PC-9 (cell line): Measurements from ENCODE around the gene PAM. TPM values are rescaled to one million over a fixed set of nuclear protein-coding genes. Genes with fewer than 3 reads are reported as not detected.

Source experiments
- BruUV-seq: library from RNA; stranded (reverse); fragments of 400-500 nt; replicated peaks from 2 replicates; lab custom pipeline; 2021; lab: Mats Ljungman, UMichigan
- CTCF ChIA-PET: fragments of 300-600 bp; sonication (Branson Sonifier 250); formaldehyde crosslinking; loops from one replicate; lab custom pipeline; 2022; ENCODE audit warnings: antibody characterized with exemption; lab: Charles Lee
- POLR2A ChIA-PET: fragments of 300-600 bp; sonication (Branson Sonifier 250); formaldehyde crosslinking; loops from one replicate; lab custom pipeline; 2022; ENCODE audit warnings: antibody characterized with exemption; ENCODE audit not compliant: unreplicated experiment; lab: Charles Lee
- DNase-seq, 2 experiments: peaks; one replicate each; pipeline versions ENCODE4 v3.0.0 to v3.0.0-alpha.2; 2015 to 2022; ENCODE audit warnings: mixed read lengths in 1 of 2
- H2AFZ ChIP-seq: fragments of 200-600 bp; sonication (generic); 2 replicates; pipeline ENCODE4 v1.8.1; 2017; ENCODE audit warnings: antibody characterized with exemption
- H3F3A ChIP-seq: fragments of 200-600 bp; sonication (generic); 2 replicates; pipeline ENCODE4 v1.8.1; 2017; ENCODE audit warnings: antibody characterized with exemption, mild to moderate bottlenecking, low read depth; ENCODE audit not compliant: insufficient read depth
- H3K27ac ChIP-seq: fragments of 200-600 bp; sonication (generic); 2 replicates; pipeline ENCODE4 v1.6.1; 2016; ENCODE audit warnings: mixed run types
- H3K27me3 ChIP-seq: fragments of 200-600 bp; sonication (generic); 2 replicates; pipeline ENCODE4 v1.6.1; 2016; ENCODE audit warnings: low read depth, mixed run types; ENCODE audit not compliant: insufficient read depth
- H3K36me3 ChIP-seq: fragments of 200-600 bp; sonication (generic); 2 replicates; pipeline ENCODE4 v1.6.1; 2016; ENCODE audit warnings: low read depth, mixed run types
- H3K4me1 ChIP-seq: fragments of 200-600 bp; sonication (generic); replicated peaks from 2 replicates; pipeline ENCODE4 v1.6.1; 2016; ENCODE audit warnings: mixed run types; ENCODE audit not compliant: insufficient read depth
- H3K4me2 ChIP-seq: fragments of 200-600 bp; sonication (generic); 2 replicates; pipeline ENCODE4 v1.6.1; 2017; ENCODE audit warnings: mixed run types
- H3K4me3 ChIP-seq: fragments of 200-600 bp; sonication (generic); 2 replicates; pipeline ENCODE4 v1.6.1; 2016; ENCODE audit warnings: mixed run types
- H3K79me2 ChIP-seq: fragments of 200-600 bp; sonication (generic); 2 replicates; pipeline ENCODE4 v1.6.1; 2017; ENCODE audit warnings: low read depth, mixed run types
- H3K9me2 ChIP-seq: fragments of 200-600 bp; sonication (generic); 2 replicates; pipeline ENCODE4 v1.8.1; 2017; ENCODE audit warnings: mild to moderate bottlenecking; ENCODE audit not compliant: insufficient read depth
- H3K9me3 ChIP-seq: fragments of 200-600 bp; sonication (generic); 2 replicates; pipeline ENCODE4 v1.8.1; 2016; ENCODE audit warnings: low read depth; ENCODE audit not compliant: insufficient read depth
- H4K20me1 ChIP-seq: fragments of 200-600 bp; sonication (generic); 2 replicates; pipeline ENCODE4 v1.8.1; 2017; ENCODE audit not compliant: insufficient read depth
- EZH2 ChIP-seq: fragments of 200-600 bp; sonication (generic); IDR thresholded peaks from 2 replicates; pipeline ENCODE4 v1.8.0; 2017; ENCODE audit warnings: antibody characterized with exemption, low read depth
- intact Hi-C: fragments of 100-400 bp; cut with micrococcal nuclease; formaldehyde crosslinking; loops from one replicate; pipeline ENCODE4 v1.10.0; 2022; ENCODE audit not compliant: unreplicated experiment
- total RNA-seq: library from RNA; stranded (reverse); gene quantifications from 2 replicates; pipeline ENCODE4 v1.2.3, GENCODE V29; 2021
- TF ChIP-seq, protein P1 (sequence below): fragments of 200-600 bp; sonication (generic); conservative IDR thresholded peaks from 2 replicates; pipeline ENCODE4 v1.6.1; 2017; ENCODE audit warnings: mixed run types, antibody characterized with exemption, mild to moderate bottlenecking, moderate library complexity

Gene PAM
- total RNA-seq, 1 experiment from 2014 or later = 88.4 TPM

DNA sequence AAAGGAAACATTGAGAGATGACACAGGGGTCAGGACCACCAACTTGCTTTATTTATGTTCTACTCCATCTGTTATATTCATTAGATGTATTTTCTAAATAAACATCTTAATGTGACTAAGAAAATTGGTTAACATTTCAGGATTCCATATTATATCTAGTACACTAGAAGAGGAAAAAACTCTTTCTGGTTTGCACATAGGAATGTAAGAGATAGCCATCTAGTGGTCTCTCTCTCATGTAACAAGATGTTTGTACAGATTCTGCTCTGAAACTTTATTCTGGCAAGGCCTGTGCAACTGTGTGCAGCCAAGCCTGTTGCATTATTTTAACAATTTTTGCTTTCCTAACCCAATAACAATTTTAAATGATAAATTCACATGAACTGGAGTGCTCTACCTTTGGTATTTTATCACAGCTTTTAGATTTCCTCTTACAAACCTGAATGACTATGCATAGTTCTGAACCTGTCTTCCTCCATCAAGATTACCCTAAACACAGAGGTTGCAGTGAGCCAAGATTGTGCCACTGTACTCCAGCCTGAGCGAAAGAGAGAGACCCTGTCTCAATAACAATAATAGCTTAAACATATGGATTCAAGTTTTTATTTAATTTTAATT is 216.7 kb downstream of the PAM start:
- POLR2A ChIA-PET = no interaction called here
- H3K9me3 ChIP-seq = no peaks in the 10 kb centered on the region
- H3F3A ChIP-seq = 0 out of 2 replicates have a peak, but pooled peaks cover 3% of the 10 kb centered on the region
- no TSS peak for BruUV-seq
- no peak overlapping the region for H2AFZ ChIP-seq
- no peak overlapping the region for H3K4me2 ChIP-seq
- H3K79me2 ChIP-seq = no peaks in the 10 kb centered on the region
- H3K4me3 ChIP-seq = no peak overlapping the region
- CTCF ChIA-PET = no interaction called here
- DNase-seq = no peak
- TF ChIP-seq, protein P1, sequence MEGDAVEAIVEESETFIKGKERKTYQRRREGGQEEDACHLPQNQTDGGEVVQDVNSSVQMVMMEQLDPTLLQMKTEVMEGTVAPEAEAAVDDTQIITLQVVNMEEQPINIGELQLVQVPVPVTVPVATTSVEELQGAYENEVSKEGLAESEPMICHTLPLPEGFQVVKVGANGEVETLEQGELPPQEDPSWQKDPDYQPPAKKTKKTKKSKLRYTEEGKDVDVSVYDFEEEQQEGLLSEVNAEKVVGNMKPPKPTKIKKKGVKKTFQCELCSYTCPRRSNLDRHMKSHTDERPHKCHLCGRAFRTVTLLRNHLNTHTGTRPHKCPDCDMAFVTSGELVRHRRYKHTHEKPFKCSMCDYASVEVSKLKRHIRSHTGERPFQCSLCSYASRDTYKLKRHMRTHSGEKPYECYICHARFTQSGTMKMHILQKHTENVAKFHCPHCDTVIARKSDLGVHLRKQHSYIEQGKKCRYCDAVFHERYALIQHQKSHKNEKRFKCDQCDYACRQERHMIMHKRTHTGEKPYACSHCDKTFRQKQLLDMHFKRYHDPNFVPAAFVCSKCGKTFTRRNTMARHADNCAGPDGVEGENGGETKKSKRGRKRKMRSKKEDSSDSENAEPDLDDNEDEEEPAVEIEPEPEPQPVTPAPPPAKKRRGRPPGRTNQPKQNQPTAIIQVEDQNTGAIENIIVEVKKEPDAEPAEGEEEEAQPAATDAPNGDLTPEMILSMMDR = peak; percentile 43
- no peak for TF ChIP-seq EZH2
- no peaks in the 10 kb centered on the region for H3K27me3 ChIP-seq
- H3K9me2 ChIP-seq = no peaks in the 10 kb centered on the region
- intact Hi-C loops = loop anchor here (5.0 to 10.0 kb wide), 2 partner anchors 187 to 289 kb away; no protein-coding TSS in a partner anchor
- H3K27ac ChIP-seq = no peak overlapping the region
- H4K20me1 ChIP-seq = no peaks in the 10 kb centered on the region
- H3K36me3 ChIP-seq = no peaks in the 10 kb centered on the region
- H3K4me1 ChIP-seq = no peaks in the 10 kb centered on the region

DNA sequence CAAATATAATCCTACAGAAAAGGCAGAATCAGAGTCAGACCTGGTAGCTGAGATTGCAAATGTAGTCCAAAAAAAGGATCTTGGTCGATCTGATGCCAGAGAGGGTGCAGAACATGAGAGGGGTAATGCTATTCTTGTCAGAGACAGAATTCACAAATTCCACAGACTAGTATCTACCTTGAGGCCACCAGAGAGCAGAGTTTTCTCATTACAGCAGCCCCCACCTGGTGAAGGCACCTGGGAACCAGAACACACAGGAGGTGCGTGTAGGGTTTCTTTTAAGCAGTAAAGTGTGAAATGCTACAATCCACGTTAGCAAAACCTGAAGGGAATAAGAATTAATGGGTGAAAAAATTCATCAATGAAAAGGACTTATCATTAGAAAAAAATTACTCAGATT is 219.1 kb downstream of the PAM start:
- Histone ChIP-seq H3K9me2 (no peaks in the 10 kb centered on the region), H3K4me2 (no peak overlapping the region), H3K9me3 (no peaks in the 10 kb centered on the region), H3K4me3 (no peak overlapping the region), H3F3A (0 out of 2 replicates have a peak, but pooled peaks cover 3% of the 10 kb centered on the region), H4K20me1 (no peaks in the 10 kb centered on the region), H3K36me3 (no peaks in the 10 kb centered on the region), H3K4me1 (no peaks in the 10 kb centered on the region), H3K27me3 (no peaks in the 10 kb centered on the region), H3K27ac (no peak overlapping the region), H3K79me2 (no peaks in the 10 kb centered on the region), H2AFZ (no peak overlapping the region)
- CTCF ChIA-PET = no interaction called here
- TF ChIP-seq, protein P1 = no peak
- no peak for TF ChIP-seq EZH2
- DNase-seq = no peak
- no TSS peak for BruUV-seq
- intact Hi-C loops = loop anchor here (5.0 to 10.0 kb wide), 2 partner anchors 189 to 292 kb away; no protein-coding TSS in a partner anchor
- POLR2A ChIA-PET = no interaction called here

DNA sequence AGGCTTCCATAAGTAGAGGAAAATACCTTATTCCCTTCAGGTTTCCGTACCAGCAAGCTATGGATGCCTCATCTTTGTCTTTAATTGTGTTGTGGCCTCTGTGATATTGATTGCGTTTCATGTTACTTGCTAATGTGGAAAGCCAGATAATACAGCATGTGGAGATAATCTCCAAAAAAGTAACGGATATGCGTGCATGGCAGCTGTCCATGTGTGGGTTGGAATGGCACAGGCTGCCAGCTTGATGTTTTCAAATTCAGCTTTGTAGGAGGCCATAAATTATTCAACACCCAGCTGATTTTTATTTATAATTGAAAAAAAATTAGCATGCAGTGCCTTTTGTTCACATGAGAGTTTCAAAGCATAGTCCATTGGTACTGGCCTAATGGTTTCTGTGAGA is 219.9 kb downstream of the PAM start:
- no peaks in the 10 kb centered on the region for H3K9me2 ChIP-seq
- H3K9me3 ChIP-seq = no peaks in the 10 kb centered on the region
- TF ChIP-seq, protein P1 = no peak
- no peak for TF ChIP-seq EZH2
- H3K27ac ChIP-seq = no peak overlapping the region
- H3K4me1 ChIP-seq = no peaks in the 10 kb centered on the region
- no peak overlapping the region for H2AFZ ChIP-seq
- ChIA-PET CTCF (no interaction called here), POLR2A (no interaction called here)
- no peaks in the 10 kb centered on the region for H3K36me3 ChIP-seq
- no peaks in the 10 kb centered on the region for H4K20me1 ChIP-seq
- H3K4me3 ChIP-seq = no peak overlapping the region
- H3K27me3 ChIP-seq = no peaks in the 10 kb centered on the region
- DNase-seq = no peak
- H3K4me2 ChIP-seq = no peak overlapping the region
- H3F3A ChIP-seq = 0 out of 2 replicates have a peak, but pooled peaks cover 3% of the 10 kb centered on the region
- intact Hi-C loops = loop anchor here (10.0 kb wide), 1 partner anchor 190 kb away; no protein-coding TSS in a partner anchor
- BruUV-seq = no TSS peak
- no peaks in the 10 kb centered on the region for H3K79me2 ChIP-seq
